GM12864 (cell line): Measurements from ENCODE around the gene ALAD.
A peak's percentile ranks its signal among the peaks of the same experiment; 100 is the strongest.

Experiments used
- DNase-seq: peaks from one replicate; pipeline ENCODE4 v3.0.0-alpha.2; 2011; ENCODE audit warnings: low read depth
- H3K4me3 ChIP-seq: 2 replicates; pipeline ENCODE4 v1.5.1; 2011; ENCODE audit warnings: mild to moderate bottlenecking, low read depth, low read length, control low read depth
- TF ChIP-seq, protein P1 (sequence below): IDR thresholded peaks from 2 replicates; pipeline ENCODE4 v1.5.1; 2011; ENCODE audit warnings: low read depth, mild to moderate bottlenecking, moderate library complexity, low read length, control low read depth, inconsistent platforms; ENCODE audit errors: missing control alignments

ALAD gene

DNA sequence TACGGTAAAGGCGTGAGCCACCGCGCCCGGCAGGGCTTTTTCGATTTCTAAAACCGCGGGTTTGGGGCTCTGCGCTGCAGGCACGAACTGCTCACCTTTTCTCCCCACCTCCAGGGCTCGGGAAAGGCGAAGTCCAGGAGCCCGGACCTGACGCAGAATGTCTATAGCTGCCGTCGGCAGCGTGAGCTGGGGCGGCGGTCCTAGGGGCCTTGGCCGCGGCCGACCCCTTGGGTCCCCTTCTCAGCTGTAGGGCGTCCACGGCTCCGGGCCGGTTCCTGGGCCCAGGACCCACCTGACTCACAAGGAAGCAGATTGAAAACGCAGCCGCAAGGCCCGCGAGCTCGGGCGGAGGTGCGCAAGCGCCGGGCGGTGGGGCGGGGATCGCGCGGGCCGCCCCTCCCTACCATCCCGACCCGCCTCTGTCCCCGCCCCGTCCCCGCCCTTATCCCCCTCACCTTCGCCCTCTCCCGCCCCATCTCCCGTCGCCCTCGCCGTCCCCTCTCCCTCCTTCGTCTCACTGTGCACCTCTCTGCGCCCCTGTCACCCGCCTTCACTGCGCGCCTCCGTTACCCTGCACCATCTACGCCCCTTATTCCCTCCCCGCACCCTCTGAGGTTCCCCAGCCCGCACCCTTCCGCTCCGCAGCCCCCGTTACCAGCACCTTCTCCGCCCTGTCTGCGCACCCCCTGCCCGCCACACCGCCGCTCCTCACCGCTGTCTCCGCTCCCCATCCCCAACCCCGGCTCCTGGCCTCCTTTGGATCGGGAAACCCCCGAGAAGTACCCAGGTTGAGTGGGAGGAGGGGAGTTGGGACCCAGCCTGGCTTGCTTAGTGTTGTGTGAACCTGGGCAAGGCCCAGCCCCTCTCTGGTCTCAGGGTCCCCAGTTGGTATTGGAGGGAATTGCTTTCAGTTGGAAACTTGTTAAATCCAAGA, 24.2 kb downstream of the ALAD start, which contains the start of gene HDHD3:
Gene HDHD3, minus strand, starts transcription at position 353 of the 934 bp plus-strand sequence. CDS start 2,632 bp downstream, outside the sequence.
- TF ChIP-seq, protein P1, sequence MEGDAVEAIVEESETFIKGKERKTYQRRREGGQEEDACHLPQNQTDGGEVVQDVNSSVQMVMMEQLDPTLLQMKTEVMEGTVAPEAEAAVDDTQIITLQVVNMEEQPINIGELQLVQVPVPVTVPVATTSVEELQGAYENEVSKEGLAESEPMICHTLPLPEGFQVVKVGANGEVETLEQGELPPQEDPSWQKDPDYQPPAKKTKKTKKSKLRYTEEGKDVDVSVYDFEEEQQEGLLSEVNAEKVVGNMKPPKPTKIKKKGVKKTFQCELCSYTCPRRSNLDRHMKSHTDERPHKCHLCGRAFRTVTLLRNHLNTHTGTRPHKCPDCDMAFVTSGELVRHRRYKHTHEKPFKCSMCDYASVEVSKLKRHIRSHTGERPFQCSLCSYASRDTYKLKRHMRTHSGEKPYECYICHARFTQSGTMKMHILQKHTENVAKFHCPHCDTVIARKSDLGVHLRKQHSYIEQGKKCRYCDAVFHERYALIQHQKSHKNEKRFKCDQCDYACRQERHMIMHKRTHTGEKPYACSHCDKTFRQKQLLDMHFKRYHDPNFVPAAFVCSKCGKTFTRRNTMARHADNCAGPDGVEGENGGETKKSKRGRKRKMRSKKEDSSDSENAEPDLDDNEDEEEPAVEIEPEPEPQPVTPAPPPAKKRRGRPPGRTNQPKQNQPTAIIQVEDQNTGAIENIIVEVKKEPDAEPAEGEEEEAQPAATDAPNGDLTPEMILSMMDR = no peak
- peak; percentile 47 for DNase-seq
- peak within 1 kb of the TSS; percentile 97 for H3K4me3 ChIP-seq

DNA sequence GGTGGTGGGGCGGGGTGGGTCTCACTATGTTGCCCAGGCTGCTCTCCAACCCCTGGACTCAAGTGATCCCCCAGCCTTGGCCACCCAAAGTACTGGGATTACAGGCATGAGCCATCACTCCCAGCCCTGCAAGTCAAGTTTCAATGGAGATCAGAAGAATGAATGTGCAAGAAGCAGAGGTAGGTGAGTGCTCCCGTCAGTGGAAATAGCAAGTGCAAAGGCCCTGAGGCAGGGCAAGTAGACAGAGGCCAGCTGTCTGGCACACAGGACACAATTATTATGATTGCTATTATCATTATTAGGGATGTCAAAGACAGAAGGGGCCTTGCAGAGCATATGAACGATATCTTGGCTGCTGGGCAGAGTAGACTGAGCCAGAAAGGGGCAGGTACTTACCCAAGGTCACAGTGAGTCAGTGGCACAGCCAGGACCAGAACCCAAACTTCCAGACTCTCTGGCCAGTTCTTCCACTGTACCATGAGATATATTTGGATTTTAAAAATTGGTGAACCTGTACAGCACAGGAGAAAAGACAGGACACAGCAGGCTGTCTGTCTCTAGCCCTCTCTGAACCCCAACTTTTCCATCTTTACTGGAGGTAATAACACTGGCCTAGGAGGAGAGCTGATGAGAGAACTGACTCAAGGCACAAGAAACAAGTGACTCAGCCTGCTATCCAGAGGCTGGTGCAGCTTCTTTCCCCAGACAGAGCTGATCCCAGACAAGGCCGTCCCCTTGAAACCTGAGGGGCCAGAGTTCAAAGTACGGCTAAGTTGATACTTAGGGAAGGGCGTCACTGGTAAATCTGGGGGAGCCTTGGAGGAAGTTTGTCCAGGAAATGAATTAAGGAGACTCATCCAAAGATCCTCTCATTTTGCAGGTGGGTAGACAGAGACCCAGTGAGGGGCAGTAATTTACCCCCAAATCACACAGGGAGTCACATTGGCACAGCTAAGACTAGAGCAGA, 25.7 kb downstream of the ALAD start:
- TF ChIP-seq, protein P1 = no peak
- H3K4me3 ChIP-seq = peak overlapping the region; percentile 97
- no peak for DNase-seq

DNA sequence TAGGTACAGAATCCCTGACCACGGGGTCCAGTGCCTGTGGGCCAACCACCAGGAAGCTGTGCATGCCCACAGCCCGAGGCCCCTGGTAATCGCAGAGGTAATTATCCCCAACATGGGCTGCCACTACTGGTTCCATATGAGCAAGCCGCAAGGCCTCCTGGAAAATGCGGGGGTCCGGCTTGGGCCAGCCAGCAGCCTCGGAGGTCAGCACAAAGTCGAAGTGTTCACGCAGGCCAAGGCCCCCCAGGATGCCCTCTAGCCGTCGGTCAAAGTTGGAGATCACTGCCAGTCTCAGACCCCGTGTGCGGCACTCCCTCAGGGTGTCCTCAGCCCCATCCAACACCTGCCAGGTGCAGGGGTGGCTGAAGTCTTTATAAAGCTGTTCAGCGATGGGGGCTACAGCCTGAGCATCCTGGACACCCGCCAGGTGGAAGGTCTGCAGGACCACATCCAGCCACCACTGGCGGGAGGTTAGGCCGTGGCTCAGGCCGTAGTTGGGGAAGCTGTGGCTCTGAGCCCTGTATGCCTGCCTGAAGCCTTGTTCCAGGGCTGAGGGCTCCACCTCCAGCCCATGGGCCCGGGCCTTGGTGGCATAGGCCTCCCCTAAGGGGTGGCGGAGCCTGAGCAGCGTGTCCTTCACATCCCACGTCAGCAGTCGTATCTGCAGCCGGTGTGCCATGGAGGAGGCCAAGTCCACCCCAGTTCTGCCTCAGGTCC, 27.2 kb downstream of the ALAD start:
- TF ChIP-seq, protein P1 = no peak
- no peak for DNase-seq

DNA sequence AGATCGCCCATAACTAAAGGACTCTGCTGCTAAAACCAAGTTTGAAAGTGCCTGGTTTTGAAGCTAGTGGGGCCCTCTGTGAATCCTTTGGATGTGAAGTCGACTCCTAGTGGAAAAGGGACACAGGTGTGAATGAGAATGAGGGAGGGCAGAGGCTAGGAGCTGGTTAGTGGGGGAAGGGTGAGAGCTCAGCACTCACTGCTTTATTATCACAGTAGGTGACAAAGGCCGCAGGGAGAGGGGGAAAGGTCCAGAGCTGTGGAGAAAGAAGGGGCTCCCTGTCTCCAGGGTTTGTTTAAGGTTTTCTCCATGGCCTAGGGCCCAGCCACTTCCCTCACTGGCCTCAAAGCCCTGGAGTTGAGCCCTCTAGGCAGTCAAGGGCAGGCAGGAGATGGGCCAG, 27.8 kb downstream of the ALAD start:
- DNase-seq = no peak
- TF ChIP-seq, protein P1 = no peak
- H3K4me3 ChIP-seq = no peak overlapping the region

More for the DNA sequence above, 27.2 kb downstream of the ALAD start:
- no peak overlapping the region for H3K4me3 ChIP-seq

DNA sequence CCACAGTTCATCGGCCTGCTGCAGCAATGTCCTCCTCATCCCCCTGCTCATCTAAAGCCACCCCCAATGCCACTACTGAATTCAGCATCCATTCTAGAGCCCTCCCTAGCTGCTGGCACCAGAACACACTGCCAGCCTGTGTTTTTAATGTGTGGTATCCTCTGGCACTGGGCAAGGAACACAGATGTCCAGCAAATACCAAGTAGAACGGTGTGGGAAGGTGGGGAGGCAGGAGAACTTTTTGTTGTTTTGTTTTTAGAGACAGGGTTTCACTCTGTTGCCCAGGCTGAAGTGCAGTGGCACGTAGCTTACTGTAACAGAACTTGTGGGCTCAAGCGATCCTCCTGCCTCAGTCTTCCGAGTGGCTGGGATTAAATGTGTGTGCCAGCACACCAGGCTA, 29.0 kb downstream of the ALAD start:
- TF ChIP-seq, protein P1 = no peak
- H3K4me3 ChIP-seq = no peak overlapping the region
- DNase-seq = no peak

DNA sequence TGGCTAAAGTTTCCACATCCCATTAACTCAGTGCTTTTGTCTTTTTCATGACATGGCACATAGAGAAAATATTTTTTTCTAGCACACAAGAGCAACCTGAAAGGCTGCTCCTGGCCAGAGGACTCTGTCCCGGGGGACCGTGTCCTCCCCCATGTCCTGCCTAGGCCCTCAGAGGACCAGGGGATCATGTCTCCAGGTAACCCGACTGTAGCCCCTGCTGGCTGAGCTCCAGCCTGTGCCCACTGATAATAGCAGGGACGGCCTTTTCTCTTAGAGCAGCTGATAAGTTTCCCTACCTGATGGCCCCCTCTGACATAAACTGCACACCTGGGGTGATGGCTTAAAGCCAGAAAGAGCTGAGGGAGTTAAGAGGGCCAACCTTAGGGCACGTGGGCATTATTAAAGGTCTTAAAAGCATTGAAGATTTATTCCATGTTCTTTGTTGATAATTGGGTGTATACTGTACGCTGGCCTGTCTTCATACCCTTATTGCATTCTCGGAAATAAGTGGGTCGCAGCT, 30.2 kb downstream of the ALAD start:
- TF ChIP-seq, protein P1 = no peak
- H3K4me3 ChIP-seq = no peak overlapping the region
- no peak for DNase-seq
